Stimulated activated CD4-positive, alpha-beta T cell treated with anti-CD3 and anti-CD28 coated beads, Interleukin-15, amount 100 ng/mL, for 1 hour (primary cell): ENCODE data around the gene TMEM167B.
"Not testable (repeated sequence)": the region's sequence is repeated elsewhere in the genome, so short reads cannot be mapped to it uniquely, and the experiment has no call there.

Experiments
- DNase-seq, 2 donors: peaks; one replicate each; pipeline ENCODE4 v3.0.0-alpha.2; 2020; ENCODE audit warnings: low read depth in 1 of 2, low spot score in 1 of 2

The TMEM167B gene

DNA sequence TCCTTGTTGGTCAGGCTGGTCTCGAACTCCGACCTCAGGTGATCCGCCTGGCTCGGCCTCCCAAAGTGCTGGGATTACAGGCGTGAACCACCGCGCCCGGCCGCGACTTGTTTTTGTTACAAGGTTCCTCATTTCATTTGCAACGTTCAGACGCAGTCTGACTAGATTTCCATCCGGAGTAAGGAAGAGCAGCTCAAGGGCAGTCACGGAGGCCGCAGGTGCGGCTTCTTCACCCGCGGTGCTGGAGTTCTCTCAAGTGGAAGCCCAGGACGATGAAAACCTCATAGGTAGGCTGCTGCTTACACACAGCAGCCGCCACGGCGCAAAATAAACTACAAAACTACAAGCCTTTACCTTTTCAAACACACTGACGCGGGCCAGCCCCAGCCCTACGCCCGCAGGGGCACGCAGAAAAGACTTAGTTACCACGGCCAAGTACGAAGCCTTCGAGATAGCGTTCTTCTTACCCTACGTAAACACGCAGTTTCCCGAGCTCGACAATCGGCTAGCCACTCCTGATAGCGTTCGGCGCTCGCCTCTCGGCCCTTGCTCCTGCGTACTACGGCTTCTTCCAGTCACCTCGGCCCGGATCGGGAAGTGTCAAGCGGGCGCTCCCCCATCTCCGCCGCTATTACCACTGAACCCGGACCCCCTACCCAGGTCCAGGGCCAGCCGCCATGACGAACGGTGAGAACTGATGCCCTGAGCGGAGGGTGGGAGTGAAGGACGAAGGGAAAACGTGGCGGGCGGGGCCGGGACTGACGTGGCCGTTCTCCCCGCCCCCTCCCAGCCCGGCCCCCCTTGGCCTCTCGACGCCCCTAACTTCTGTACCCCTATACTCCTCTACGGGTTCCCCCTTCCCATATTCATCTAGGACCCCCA lies at the start of gene TMEM167B:
Gene TMEM167B, plus strand, starts transcription at position 569 of the 882 bp plus-strand sequence. Its CDS starts 109 bp downstream, at position 678.
- peak; percentile 69 to 70 for DNase-seq

DNA sequence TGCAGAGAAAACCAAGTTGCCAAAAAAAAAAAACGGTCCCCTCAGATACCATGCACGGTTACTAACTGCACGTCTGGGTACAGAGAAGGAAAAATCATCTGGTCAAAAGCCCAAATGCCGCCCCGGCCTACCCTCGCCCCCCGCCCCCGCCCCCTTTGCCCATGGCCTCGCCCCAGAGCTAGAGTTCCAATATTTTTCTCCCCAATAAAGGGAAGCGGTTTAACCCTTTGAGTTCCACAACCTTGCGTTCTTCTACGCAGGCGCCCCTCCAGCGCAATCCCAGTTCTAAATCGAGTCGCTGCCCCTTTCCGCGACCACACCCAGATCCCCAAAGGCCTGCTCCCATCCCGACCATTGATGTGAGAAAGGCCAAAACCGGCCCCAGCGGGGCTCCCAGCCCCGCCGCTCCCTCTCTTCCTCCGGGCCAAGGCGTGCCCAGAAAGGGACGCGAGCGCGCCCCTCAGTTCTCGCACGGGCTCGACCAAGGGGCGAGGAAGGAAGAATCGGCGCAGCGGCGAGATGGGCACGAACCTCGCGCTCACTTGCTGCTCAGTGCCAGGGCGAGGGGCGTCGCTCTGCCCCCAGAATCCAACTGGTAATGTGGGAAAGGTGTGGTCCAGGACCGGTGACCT lies 49.5 kb upstream of the TMEM167B start:
- DNase-seq: peak in 1 of 2 donors; percentile 1

DNA sequence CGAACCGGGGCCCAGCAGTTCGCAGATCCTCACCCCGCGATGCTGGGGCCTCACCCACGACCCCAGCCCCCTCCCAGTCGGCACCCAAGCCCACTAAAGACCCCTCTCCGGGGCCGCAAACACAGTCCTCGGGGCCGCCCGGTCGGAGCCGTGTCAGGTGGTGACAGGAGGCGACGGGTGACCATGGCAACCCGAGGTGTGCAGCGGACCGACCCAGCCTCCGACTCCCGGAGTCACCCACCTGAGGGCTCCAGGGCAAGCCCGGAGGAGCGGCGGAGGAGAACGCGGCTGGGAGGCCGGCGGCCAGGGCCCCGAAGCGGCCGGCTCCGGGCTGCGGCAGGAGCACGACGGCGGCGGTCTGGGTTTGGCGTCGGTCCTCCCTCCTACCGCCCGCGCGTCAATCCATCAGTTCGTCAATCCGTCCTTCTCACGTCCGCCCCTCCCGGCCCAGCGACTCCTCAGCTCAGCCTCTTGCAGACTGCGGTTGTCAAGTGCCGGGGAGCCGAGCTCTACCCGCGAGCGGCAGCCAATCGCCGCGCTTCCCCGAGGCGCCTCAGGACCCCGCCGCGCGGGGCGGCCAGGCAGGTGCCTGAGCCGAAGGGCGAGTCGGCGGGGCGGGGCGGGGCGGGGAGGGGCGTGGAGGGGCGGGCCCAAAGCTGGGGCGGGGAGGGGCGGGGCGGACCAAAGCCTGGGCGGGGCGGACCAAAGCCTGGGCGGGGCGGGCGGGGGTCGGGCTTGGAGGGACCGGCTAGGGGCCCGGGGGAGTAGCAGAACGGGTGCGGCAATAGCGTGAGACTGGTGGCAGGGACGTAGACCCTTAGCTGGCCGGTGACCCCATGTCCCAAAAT lies 48.7 kb upstream of the TMEM167B start, which contains the start of gene WDR47:
Gene WDR47, minus strand, starts transcription at position 482 of the 848 bp plus-strand sequence. CDS start 18,590 bp downstream, outside the sequence.
- peak; percentile 88 to 94 for DNase-seq

DNA sequence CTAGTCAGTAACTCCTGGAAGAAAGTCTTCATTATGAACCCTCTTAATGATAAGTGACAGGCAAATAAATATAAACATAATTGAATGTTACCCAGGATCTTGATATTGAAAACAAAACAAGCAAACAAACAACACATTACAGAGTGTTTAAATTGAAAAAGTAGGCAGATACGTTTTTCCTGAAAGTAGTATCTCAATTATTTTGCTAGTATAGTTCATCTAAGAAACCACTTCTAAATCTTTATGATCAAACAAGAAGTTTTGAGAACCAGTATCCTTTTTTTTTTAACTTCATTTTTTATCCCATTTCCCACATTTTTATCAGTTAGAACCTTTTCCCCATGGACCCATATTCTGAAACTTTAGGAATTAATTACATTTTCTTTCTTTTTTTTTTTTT lies 45.0 kb upstream of the TMEM167B start:
- no peak for DNase-seq

- no peak for DNase-seq
These were observed 43.9 kb upstream of the TMEM167B start for GRCh38 chr1:109046671-109047070.

DNA sequence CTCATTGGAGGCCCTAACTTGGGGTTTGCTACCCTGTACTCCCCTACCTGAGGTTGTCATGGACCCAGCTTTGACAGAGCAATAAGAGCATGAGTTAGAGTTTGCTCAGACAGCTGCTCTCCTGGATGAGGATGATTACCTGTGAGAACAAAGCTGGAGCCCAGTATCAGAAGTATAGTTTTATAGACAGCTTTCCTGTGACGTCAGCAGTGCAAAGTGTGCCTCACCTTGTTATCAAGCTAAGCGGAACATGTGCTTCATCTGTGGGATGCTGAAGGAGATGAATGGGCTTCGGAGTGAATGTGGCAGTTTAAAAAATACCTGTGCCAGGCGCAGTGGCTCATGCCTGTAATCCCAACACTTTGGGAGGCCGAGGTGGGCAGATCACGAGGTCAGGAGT lies 43.2 kb upstream of the TMEM167B start:
- DNase-seq: no peak

- DNase-seq: no peak
These were observed 42.2 kb upstream of the TMEM167B start for GRCh38 chr1:109048335-109048734.

- no peak for DNase-seq
These were observed 40.2 kb upstream of the TMEM167B start for GRCh38 chr1:109050228-109050995.

DNA sequence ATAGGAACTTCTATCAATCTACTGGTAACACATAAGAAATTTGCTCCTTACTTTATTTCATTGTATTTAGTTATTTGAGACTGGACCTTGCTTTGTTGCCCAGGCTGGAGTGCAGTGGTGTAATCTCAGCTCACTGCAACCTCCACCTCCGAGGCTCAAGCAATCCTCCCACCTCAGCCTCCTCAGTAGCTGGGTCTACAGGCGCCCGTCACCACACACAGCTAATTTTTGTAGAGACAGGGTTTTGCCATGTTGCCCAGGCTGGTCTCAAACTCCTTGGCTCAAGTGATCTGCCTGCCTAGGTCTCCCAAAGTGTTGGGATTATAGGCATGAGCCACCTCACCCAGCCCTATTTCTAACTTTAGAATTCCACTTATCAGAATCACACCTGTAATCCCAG lies 38.4 kb upstream of the TMEM167B start:
- not testable (repeated sequence) for DNase-seq

- DNase-seq: no peak
These were observed 34.5 kb upstream of the TMEM167B start for GRCh38 chr1:109056064-109056463.

GRCh38 chr1:109059026-109059425 lies 31.5 kb upstream of the TMEM167B start:
- DNase-seq: no peak

DNA sequence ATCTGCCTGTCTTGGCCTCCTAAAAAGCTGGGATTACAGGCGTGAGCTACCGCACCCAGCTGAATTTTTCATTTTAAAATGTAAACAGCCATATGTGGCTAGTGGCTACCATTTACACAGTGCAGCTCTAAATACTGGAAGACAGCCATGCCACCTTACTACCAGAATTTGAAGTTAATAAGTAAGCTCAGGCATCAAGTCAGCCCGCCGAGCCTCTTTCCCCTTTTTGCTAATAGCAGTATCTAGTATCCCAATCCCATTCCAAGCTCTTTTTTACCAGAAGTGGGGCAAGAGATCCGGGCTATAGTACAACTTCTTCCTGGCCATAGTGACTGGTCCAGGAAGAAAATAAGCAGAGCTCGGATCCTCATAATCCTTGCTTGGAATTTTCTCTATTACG lies 29.9 kb upstream of the TMEM167B start:
- DNase-seq: no peak

- no peak for DNase-seq
These were observed 29.4 kb upstream of the TMEM167B start for GRCh38 chr1:109061183-109061582.

GRCh38 chr1:109065137-109065536 lies 25.4 kb upstream of the TMEM167B start:
- no peak for DNase-seq

DNA sequence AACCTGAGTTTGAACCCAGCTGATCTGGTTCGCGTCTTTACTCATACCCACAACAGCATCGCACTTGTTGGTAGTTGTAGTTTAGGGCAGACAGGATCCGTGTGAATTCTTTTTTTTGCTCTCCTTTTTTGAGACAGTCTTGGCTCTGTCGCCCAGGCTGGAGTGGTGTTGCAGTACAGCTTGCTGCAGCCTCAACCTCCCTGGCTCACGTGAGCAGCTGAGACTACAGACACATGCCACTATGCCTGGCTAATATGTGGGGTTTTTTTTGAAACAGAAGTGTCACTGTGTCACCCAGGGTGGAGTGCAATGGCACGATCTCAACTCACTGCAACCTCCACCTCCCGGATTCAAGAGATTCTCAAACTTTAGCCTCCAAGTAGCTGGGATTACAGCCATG lies 22.7 kb upstream of the TMEM167B start:
- DNase-seq: no peak

- no peak for DNase-seq
These were observed 21.3 kb upstream of the TMEM167B start for GRCh38 chr1:109069294-109069693.

DNA sequence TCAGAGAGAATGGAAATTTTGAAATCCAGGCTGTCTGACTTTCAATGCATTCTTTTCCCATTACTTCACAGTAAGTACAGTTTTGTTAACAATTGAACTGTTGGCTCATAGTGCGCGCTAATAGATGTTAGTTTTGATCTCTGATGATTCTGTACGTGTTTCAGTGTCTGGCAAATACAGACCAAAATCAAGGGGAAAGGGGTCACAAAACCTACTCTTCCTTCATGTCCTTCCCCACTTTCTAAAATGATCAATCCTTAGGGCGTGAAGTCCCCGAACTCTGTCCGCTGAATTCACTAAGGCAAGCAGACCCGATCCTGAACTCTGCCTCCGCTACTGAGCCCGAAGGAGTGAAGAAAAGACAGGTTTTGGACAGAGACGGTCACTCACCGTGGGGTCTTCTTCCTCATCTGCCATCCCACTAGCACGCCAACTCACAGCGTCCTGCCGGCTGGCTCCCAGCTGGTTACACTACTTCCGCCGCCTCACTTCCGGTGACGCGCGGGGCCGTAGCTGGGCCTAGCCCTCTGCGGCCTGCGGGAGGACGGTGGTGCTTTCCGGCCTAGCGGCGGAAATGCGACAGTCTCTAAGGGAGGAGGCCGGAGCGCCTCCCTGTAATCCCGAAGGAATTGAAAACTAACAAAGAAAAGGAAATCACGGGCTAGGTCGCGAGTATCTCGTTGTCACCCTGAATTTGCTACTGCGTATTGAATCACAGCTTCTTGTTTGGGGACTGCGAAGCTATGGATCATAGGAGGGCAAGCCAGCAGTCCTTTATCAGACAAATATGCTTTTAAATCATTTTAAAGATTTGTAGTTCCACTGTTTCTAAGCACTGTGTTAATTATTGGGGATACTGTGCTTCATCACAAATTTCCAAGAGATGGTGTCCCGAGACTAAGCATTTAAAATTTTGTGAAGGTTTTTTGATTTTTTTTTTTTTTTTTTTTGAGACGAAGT lies 14.8 kb upstream of the TMEM167B start, which contains the start of gene TAF13:
Gene TAF13, minus strand, starts transcription at position 473 of the 960 bp plus-strand sequence. Its CDS starts 56 bp downstream, at position 417.
- DNase-seq: peak; percentile 75 to 76

GRCh38 chr1:109078317-109078716 lies 12.2 kb upstream of the TMEM167B start:
- DNase-seq: no peak

- no peak for DNase-seq
These were observed 11.3 kb upstream of the TMEM167B start for GRCh38 chr1:109079240-109079622.
